Panc1 (cell line): ENCODE results near the gene STYXL1. TPM values are rescaled to one million over a fixed set of nuclear protein-coding genes. Genes with fewer than 3 reads are reported as not detected.

ENCODE experiments used
- ATAC-seq: fragments of 200-7000 bp; cut with Tn5 transposase; 2 replicates; pipeline ENCODE4 v1.9.1; 2020; ENCODE audit warnings: mild to moderate bottlenecking, moderate library complexity
- BruUV-seq: library from RNA; stranded (reverse); fragments of 400-500 nt; replicated peaks from 2 replicates; lab custom pipeline; 2021; lab: Mats Ljungman, UMichigan
- CTCF ChIA-PET: fragments of 300-600 bp; sonication (Branson Sonifier 250); formaldehyde crosslinking; loops from one replicate; lab custom pipeline; 2022; ENCODE audit warnings: antibody characterized with exemption; lab: Charles Lee
- POLR2A ChIA-PET: fragments of 300-600 bp; sonication (Branson Sonifier 250); formaldehyde crosslinking; loops from one replicate; lab custom pipeline; 2022; ENCODE audit warnings: antibody characterized with exemption; lab: Charles Lee
- DNase-seq: peaks from one replicate; pipeline ENCODE4 v3.0.0-alpha.2; 2010; ENCODE audit warnings: low read depth, low spot score
- H3K27ac ChIP-seq: 2 replicates; pipeline ENCODE4 v1.5.1; 2011; ENCODE audit warnings: mild to moderate bottlenecking, low read length, inconsistent platforms
- H3K27me3 ChIP-seq: fragments of 200-500 bp; sonication (Bioruptor generic); 2 replicates; pipeline ENCODE4 v1.6.0; 2014; ENCODE audit warnings: low read length, inconsistent platforms; ENCODE audit not compliant: control insufficient read depth, insufficient read depth
- H3K36me3 ChIP-seq: fragments of 200-500 bp; sonication (Bioruptor generic); 2 replicates; pipeline ENCODE4 v1.5.1; 2014; ENCODE audit warnings: inconsistent platforms, mild to moderate bottlenecking, low read length, moderate library complexity; ENCODE audit not compliant: control insufficient read depth, insufficient read depth
- H3K4me1 ChIP-seq: 2 replicates; pipeline ENCODE4 v1.5.1; 2011; ENCODE audit warnings: inconsistent platforms, mild to moderate bottlenecking, low read length, moderate library complexity; ENCODE audit not compliant: control insufficient read depth, insufficient read depth
- H3K4me3 ChIP-seq, 2 experiments: 2 replicates each; pipeline ENCODE4 v1.5.1; 2011 to 2012; ENCODE audit warnings: low read depth in 2 of 2, low read length in 2 of 2, mild to moderate bottlenecking in 2 of 2, inconsistent platforms in 1 of 2, moderate library complexity in 1 of 2
- H3K9me3 ChIP-seq: fragments of 200-500 bp; sonication (Bioruptor generic); 2 replicates; pipeline ENCODE4 v1.5.1; 2014; ENCODE audit warnings: low read depth, mild to moderate bottlenecking, inconsistent platforms, low read length, moderate library complexity; ENCODE audit not compliant: control insufficient read depth, insufficient read depth
- CTCF ChIP-seq: fragments of 450-650 bp; IDR thresholded peaks from 2 replicates; pipeline ENCODE4 v1.5.1; 2017; ENCODE audit warnings: mild to moderate bottlenecking
- POLR2AphosphoS5 ChIP-seq: IDR thresholded peaks from 2 replicates; pipeline ENCODE4 v1.6.1; 2012; ENCODE audit warnings: mild to moderate bottlenecking, low read depth, low read length, moderate library complexity
- REST ChIP-seq, 2 experiments: IDR thresholded peaks; 2 replicates each; pipeline ENCODE4 v1.6.1; 2011 to 2012; ENCODE audit warnings: low read depth in 2 of 2, control low read depth in 1 of 2, low read length in 1 of 2, mild to moderate bottlenecking in 1 of 2, moderate library complexity in 1 of 2; ENCODE audit not compliant: insufficient read depth in 1 of 2
- SIN3A ChIP-seq: IDR thresholded peaks from 2 replicates; pipeline ENCODE4 v1.6.1; 2012; ENCODE audit warnings: low read depth, mild to moderate bottlenecking, low read length, moderate library complexity, borderline replicate concordance; ENCODE audit not compliant: insufficient read depth
- TCF7L2 ChIP-seq: IDR thresholded peaks from 2 replicates; pipeline ENCODE4 v1.6.1; 2011; ENCODE audit warnings: mild to moderate bottlenecking, low read depth, low read length, inconsistent platforms
- in situ Hi-C: cut with HindIII; loops from 2 replicates; pipeline ENCODE4 v1.10.0; 2016; ENCODE audit warnings: low sequenced_read_pairs, low pct_unique_long_range_greater_than_20kb
- intact Hi-C: fragments of 100-400 bp; cut with micrococcal nuclease; formaldehyde crosslinking; loops from one replicate; pipeline ENCODE4 v1.10.0; 2022; ENCODE audit not compliant: unreplicated experiment
- total RNA-seq: library from RNA; stranded (reverse); gene quantifications from one replicate; pipeline ENCODE4 v1.2.1, GENCODE V29; 2021; ENCODE audit not compliant: unreplicated experiment

The STYXL1 gene
- total RNA-seq, 1 experiment from 2014 or later: 57.6 TPM

DNA sequence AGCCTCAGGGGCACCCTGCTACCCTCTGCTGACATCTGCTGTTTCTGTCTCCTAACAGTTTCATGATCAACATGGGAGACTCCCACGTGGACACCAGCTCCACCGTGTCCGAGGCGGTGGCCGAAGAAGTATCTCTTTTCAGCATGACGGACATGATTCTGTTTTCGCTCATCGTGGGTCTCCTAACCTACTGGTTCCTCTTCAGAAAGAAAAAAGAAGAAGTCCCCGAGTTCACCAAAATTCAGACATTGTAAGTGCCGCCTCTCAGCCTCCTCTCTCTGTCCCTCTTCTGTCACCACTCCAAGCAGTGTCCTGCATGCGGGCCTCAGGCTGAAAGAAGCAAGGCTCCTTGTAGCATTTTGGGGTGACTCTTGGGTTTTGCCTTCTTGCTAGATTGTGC is 93.9 kb downstream of the STYXL1 start:
- intact Hi-C loops: no loop called here
- POLR2A ChIA-PET: no interaction called here
- H3K27ac ChIP-seq: no peak overlapping the region
- no TSS peak for BruUV-seq
- no peak overlapping the region for H3K4me3 ChIP-seq
- no peaks in the 10 kb centered on the region for H3K9me3 ChIP-seq
- H3K4me1 ChIP-seq: peaks cover 19% of the 10 kb centered on the region
- DNase-seq: no peak
- in situ Hi-C loops: no loop called here
- no peak for TF ChIP-seq POLR2AphosphoS5
- TF ChIP-seq CTCF: no peak
- TF ChIP-seq REST (IDR thresholded peaks at IDR 0.05; ENCODE audit: insufficient read depth in 1 of 2, low read depth in 2 of 2, low read length in 1 of 2): no peak
- no peak for TF ChIP-seq TCF7L2
- no peak for TF ChIP-seq SIN3A
- no peaks in the 10 kb centered on the region for H3K27me3 ChIP-seq
- H3K36me3 ChIP-seq: no peaks in the 10 kb centered on the region
- ATAC-seq: no peak
- CTCF ChIA-PET: no interaction called here

DNA sequence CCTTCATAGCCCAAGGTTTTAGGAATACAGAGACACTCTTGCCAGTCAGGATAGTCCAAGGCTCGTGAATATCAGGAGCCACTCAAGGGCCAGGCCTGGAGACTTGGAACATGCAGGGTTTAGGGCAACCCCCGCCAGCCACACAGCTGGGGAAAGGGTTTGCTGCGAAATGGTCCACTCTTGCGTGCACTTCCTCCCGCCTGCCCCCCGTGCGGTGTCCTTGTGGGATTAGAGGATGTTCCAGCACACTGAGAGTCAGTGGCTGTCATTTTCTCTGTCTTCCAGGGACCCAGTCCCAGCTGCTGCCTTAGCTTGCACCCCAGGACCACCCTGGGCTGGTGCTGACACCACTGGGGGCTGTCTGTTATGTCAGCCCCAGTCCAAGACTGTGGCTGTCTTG is 94.4 kb downstream of the STYXL1 start:
- H3K9me3 ChIP-seq: no peaks in the 10 kb centered on the region
- intact Hi-C loops (no loop called here), in situ Hi-C loops (no loop called here)
- DNase-seq: no peak
- H3K36me3 ChIP-seq: no peaks in the 10 kb centered on the region
- no peak overlapping the region for H3K27ac ChIP-seq
- peaks cover 15% of the 10 kb centered on the region for H3K4me1 ChIP-seq
- no peak for ATAC-seq
- BruUV-seq: no TSS peak
- no peak for TF ChIP-seq TCF7L2
- TF ChIP-seq POLR2AphosphoS5: no peak
- TF ChIP-seq CTCF: no peak
- TF ChIP-seq REST (IDR thresholded peaks at IDR 0.05; ENCODE audit: insufficient read depth in 1 of 2, low read depth in 2 of 2, low read length in 1 of 2): no peak
- TF ChIP-seq SIN3A: no peak
- no peaks in the 10 kb centered on the region for H3K27me3 ChIP-seq
- POLR2A ChIA-PET: no interaction called here
- CTCF ChIA-PET: no interaction called here
- no peak overlapping the region for H3K4me3 ChIP-seq
